ENCODE results near the gene OR6K6.

The OR6K6 gene, protein sequence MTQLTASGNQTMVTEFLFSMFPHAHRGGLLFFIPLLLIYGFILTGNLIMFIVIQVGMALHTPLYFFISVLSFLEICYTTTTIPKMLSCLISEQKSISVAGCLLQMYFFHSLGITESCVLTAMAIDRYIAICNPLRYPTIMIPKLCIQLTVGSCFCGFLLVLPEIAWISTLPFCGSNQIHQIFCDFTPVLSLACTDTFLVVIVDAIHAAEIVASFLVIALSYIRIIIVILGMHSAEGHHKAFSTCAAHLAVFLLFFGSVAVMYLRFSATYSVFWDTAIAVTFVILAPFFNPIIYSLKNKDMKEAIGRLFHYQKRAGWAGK

DNA sequence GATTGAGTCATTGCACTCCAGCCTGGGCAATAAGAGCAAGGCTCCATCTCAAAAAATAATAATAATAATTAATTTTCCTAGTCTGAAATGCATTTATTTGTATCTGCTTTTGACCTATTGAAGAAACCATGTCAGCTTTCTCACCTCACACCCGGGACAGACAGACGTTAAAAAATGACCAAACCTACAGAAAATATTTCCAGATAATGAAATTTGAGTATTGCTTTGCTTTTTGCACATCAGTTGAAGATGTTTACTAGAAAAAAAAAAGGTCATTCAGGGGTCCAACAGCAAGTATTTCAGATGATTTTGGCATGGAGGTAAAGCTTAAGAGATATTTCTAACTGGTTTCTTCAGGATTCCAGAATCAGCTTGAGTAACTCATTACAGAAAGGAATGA is at the start of gene OR6K6:
TSS of gene OR6K6 (plus strand) at position 301 of the 400 bp plus-strand sequence. CDS start 168 bp downstream, outside the sequence.
- TF ChIP-seq, protein P1, sequence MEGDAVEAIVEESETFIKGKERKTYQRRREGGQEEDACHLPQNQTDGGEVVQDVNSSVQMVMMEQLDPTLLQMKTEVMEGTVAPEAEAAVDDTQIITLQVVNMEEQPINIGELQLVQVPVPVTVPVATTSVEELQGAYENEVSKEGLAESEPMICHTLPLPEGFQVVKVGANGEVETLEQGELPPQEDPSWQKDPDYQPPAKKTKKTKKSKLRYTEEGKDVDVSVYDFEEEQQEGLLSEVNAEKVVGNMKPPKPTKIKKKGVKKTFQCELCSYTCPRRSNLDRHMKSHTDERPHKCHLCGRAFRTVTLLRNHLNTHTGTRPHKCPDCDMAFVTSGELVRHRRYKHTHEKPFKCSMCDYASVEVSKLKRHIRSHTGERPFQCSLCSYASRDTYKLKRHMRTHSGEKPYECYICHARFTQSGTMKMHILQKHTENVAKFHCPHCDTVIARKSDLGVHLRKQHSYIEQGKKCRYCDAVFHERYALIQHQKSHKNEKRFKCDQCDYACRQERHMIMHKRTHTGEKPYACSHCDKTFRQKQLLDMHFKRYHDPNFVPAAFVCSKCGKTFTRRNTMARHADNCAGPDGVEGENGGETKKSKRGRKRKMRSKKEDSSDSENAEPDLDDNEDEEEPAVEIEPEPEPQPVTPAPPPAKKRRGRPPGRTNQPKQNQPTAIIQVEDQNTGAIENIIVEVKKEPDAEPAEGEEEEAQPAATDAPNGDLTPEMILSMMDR (IDR thresholded peaks at IDR 0.05; ENCODE audit: insufficient read depth, missing control alignments), result no peak
- DNase-seq (ENCODE audit: insufficient read length, low spot score) (no peak), FAIRE-seq (no peak)

DNA sequence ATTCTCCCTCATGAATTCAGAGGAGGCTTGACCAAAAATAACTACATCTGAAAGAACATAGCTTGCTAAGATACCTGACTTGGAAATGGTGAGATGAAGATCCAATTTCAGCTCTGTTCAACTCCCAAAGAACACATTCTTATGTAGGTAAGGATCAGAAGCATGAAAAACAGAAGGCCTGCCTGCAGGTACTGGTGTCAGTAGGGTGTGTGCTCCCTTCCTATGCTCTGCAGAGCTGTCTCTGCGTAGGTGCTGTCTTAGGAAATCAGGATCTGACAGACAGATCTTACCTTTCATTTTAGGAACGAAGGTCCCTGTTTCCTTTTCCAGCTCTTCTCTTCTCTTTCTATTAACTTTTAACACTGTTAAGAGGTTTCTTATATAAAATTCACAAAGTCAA is 48.4 kb upstream of the OR6K6 start:
- TF ChIP-seq, protein P1 (IDR thresholded peaks at IDR 0.05; ENCODE audit: insufficient read depth, missing control alignments), result no peak
- FAIRE-seq, result no peak

DNA sequence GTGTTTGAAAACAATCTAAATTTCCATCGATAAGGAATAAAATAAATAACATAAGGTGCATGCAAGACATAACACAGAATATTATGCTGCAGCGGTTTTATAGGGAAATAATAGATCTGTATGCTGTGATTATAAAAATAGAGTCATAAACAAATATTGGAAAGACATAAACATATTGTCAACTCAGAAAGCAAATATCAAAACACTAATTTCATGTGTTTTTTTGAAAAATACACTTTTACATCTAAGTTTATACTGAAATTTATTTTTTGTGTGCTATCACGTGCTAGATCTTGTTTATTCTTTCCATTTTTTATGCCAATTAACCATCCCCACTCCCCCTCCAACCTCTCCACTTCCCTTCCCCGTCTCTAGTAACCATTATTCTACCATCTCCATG is 43.4 kb upstream of the OR6K6 start:
- DNase-seq (ENCODE audit: insufficient read length, low spot score) (no peak), FAIRE-seq (no peak)
- TF ChIP-seq, protein P1 (IDR thresholded peaks at IDR 0.05; ENCODE audit: insufficient read depth, missing control alignments), result no peak

More for the DNA sequence above, 48.4 kb upstream of the OR6K6 start:
- DNase-seq (ENCODE audit: insufficient read length, low spot score), result no peak

DNA sequence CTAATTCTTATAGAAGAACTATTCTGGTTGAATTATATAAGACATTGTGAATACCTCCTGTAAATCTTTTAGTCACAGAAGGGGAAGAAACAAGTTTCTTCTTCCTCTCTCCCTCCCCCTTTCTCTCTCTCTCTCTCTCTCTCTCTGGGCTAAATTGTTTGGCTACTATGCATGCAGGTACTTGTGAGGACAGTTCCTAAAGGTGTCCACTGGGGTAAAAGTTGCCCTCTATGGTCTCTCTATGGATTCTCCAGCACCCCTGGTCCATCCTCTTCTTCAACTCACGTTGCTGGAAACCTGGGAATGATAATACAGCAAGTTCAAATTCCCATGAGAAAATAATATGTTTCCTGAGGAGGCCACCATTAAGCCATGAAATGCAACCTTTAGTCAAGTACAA is 39.8 kb upstream of the OR6K6 start:
- TF ChIP-seq, protein P1 (IDR thresholded peaks at IDR 0.05; ENCODE audit: insufficient read depth, missing control alignments), result no peak
- no peak for FAIRE-seq
- no peak for DNase-seq (ENCODE audit: insufficient read length, low spot score)

DNA sequence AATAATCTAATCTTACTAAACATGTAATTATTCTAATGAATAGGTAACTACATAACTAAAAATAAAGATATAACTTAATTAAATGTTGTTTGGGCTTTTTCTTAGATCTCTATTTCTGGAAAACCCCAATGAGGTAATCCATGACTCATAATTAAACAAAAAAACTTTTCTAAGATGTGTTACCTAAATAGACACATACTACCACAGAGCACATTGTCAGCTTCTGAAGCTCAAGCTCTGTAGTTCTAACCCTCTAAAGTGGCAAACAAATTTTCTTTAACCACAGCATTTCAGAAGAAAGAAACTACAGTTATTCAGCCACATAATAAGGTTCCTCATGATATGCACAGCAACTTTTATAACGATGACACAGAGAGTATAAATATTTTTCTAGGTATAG is 38.2 kb upstream of the OR6K6 start:
- TF ChIP-seq, protein P1 (IDR thresholded peaks at IDR 0.05; ENCODE audit: insufficient read depth, missing control alignments), result no peak
- FAIRE-seq (no peak), DNase-seq (ENCODE audit: insufficient read length, low spot score) (no peak)

DNA sequence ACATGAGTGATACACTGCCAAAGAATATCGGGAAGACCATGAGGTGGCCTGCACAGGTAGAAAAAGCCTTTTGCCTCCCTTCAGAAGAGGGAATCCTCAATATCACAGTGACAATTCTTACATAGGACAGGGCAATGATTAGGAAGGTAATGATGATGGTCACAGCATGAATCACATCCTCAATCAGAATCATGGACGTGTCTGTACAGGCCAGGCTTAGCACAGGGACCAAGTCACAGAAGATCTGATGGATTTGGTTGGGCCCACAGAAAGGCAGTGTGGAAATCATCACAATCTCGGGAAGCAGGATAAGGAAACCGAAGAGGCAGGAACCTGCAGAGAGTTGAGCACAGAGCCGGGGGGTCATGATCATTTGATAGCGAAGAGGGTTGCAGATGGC is 37.2 kb upstream of the OR6K6 start:
- DNase-seq (ENCODE audit: insufficient read length, low spot score) (no peak), FAIRE-seq (no peak)
- TF ChIP-seq, protein P1 (IDR thresholded peaks at IDR 0.05; ENCODE audit: insufficient read depth, missing control alignments), result no peak

DNA sequence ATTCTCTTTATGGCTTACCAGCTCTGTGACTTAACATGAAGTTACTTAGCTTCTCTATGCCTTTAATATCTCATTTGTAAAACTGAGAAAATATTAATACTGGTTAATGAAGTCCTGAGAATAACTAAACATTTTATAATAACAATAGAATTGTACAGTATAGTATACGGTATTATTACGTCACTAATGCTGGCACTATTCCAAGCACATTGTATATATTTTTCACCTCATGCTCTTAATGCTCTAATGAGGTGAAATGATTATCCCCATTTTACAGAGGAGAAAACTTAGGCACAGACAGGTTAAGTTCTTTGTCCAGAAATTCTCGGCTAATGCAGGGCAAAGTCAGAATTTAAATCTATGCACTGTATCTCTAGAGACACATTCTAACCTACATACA is 34.9 kb upstream of the OR6K6 start:
- TF ChIP-seq, protein P1 (IDR thresholded peaks at IDR 0.05; ENCODE audit: insufficient read depth, missing control alignments), result no peak
- DNase-seq (ENCODE audit: insufficient read length, low spot score) (no peak), FAIRE-seq (no peak)
